ENCODE data around the gene GREB1. TPM values are rescaled to one million over a fixed set of nuclear protein-coding genes. Genes with fewer than 3 reads are reported as not detected.
A peak's percentile ranks its signal among the peaks of the same experiment; 100 is the strongest.

Gene GREB1
- total and polyA plus RNA-seq, 4 experiments from 2014 or later, result 0.19 to 1.1 TPM; not detected in 2

DNA sequence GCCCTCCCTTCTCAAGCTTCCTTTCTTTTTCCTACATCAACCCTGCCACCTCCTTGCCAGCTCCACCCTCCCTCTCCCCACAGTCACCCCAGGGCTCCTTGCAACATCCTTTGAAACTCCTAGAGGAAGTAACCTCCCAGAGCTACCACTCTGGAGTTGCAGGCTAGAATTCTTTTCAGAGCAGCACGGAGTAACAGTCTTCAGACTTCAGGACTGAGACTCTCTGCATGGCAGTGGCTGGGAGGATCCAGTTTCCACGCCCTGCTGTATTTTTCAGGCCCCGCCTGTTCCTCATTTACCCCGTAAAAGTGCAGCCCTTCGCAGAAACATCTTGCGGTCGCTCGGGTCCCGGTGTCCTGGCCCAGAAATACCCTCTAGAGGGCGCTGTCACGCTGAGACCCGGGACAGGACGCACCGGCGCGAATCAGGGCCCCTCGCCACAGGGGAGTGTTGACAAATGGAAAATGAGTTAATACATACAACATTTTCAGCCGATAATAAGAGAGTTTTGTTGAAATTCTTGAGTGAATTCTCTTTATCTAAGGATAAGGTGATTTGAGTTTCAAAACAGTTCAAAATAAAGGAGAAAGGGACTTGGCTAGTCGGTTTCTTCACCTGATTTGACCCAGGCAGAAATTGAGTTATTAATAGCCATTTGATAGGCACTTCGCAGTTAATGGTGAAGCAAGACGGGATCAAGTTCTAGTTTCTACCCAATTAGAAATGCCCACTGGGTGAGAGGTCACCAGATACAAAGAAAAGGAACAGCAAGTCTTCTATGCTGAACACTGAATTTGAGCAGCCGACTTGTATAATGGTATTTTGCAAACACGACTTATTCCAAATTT, 154.6 kb downstream of the GREB1 start:
- Histone ChIP-seq H3K27ac (ENCODE audit: low read depth, low read length) (no peak overlapping the region), H3K36me3 (ENCODE audit: insufficient read depth, low read length) (no peaks in the 10 kb centered on the region), H3K4me3 (ENCODE audit: low read length in 2 of 2) (no peak overlapping the region), H3K4me1 (ENCODE audit: insufficient read depth, low read length) (peaks cover 11% of the 10 kb centered on the region), H3K9me3 (ENCODE audit: control insufficient read depth in 1 of 2, low read length in 2 of 2) (no peaks in the 10 kb centered on the region), H3K27me3 (ENCODE audit: insufficient read depth, low read length) (no peaks in the 10 kb centered on the region)
- ChIA-PET CTCF (ENCODE audit: partially characterized antibody) (interaction anchor here (0.7 to 16.4 kb wide), 23 partner anchors 8 to 1319 kb away, joined by 3 to 476 read pairs (median 5); partner anchors contain the start of gene LPIN1), POLR2A (ENCODE audit: partially characterized antibody) (interaction anchor here (1.2 to 1.3 kb wide), 2 partner anchors 59 to 91 kb away, joined by 3 to 5 read pairs; no protein-coding TSS in a partner anchor)
- intact Hi-C loops (cut with micrococcal nuclease), result loop anchor here (1.0 to 10.0 kb wide), 3 partner anchors 91 to 1318 kb away; no protein-coding TSS in a partner anchor
- peak; percentile 69 to 75 (median 74) for DNase-seq
- H3K9me3 Mint-ChIP-seq, result no peaks in the 10 kb centered on the region
- H3K27ac Mint-ChIP-seq, result peak overlapping the region in 4 of 7 donors; percentile 13 to 74 (median 18)
- H3K27me3 Mint-ChIP-seq, result peaks cover 3 to 8% of the 10 kb centered on the region in 2 donors
- H3K4me3 Mint-ChIP-seq, result peak overlapping the region in 7 of 8 donors; percentile 14 to 69 (median 51)
- no peaks in the 10 kb centered on the region for H3K36me3 Mint-ChIP-seq
- peaks cover 5 to 10% (median 9%) of the 10 kb centered on the region in 4 donors for H3K4me1 Mint-ChIP-seq

DNA sequence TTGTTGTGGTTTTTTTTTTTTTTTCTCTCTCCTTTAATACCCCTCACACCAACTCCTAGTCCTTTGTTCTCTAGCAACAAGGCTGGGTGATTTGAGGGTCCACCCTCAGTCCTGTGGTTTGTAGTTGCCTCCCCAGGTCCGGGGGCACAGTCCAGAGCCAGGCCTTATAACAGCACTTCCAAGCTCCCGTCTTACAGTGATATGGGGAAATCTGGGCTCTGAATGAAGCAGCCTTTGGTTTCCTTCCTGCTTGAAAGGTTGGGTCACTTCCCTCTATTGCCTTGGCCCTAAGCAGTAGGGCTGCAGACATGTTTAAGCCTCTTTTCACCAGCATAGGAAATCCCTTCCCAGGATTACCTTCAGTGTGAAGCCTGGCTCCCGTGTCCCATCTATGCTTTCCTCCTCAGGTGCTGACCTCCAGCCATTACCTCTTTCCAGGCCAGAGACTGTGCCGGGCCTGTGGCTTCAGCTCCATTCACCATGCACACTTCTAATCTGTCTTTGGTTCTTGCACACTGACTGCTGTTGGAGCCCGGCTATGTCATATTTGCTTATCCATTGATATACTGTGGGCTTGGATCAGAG, 157.3 kb downstream of the GREB1 start:
- Mint-ChIP-seq H3K27ac (peak overlapping the region in 1 of 7 donors; percentile 8), H3K27me3 (peaks cover 0 to 2% of the 10 kb centered on the region in 2 donors), H3K36me3 (no peaks in the 10 kb centered on the region), H3K9me3 (no peaks in the 10 kb centered on the region), H3K4me1 (peaks cover 5 to 10% (median 9%) of the 10 kb centered on the region in 4 donors), H3K4me3 (no peak overlapping the region)
- Histone ChIP-seq H3K4me3 (ENCODE audit: low read length in 2 of 2) (no peak overlapping the region), H3K4me1 (ENCODE audit: insufficient read depth, low read length) (peaks cover 11% of the 10 kb centered on the region), H3K27ac (ENCODE audit: low read depth, low read length) (no peak overlapping the region), H3K9me3 (ENCODE audit: control insufficient read depth in 1 of 2, low read length in 2 of 2) (no peaks in the 10 kb centered on the region), H3K36me3 (ENCODE audit: insufficient read depth, low read length) (no peaks in the 10 kb centered on the region), H3K27me3 (ENCODE audit: insufficient read depth, low read length) (no peaks in the 10 kb centered on the region)
- ChIA-PET CTCF (ENCODE audit: partially characterized antibody) (interaction anchor here (1.6 to 16.4 kb wide), 3 partner anchors 50 to 91 kb away, joined by 4 to 476 read pairs (median 14); no protein-coding TSS in a partner anchor), POLR2A (ENCODE audit: partially characterized antibody) (no interaction called here)
- no peak for DNase-seq
- intact Hi-C loops (cut with micrococcal nuclease), result no loop called here

Small RNAs within 50 kb of the gene (microRNA-seq; reads per million reads assigned to microRNA genes)
- not detected for gene MIR4429 (ENCODE audit: borderline microRNAs expressed, borderline number of aligned reads, borderline replicate concordance)

Other genes with a start within 250 kb of the GREB1 start
- 10 to 100 TPM; 24.3 to 26.7 TPM for gene ROCK2, start 189.4 kb upstream of the GREB1 start, total RNA-seq
- 10 to 100 TPM in 1 of 2 donors, 1 to 10 TPM in 1; 4.0 to 18.8 TPM for gene ROCK2, start 189.4 kb upstream of the GREB1 start, polyA plus RNA-seq
- gene E2F6, start 67.9 kb upstream of the GREB1 start, total RNA-seq, result 1 to 10 TPM; 8.0 to 8.5 TPM
- 1 to 10 TPM; 3.2 to 4.4 TPM for gene E2F6, start 67.9 kb upstream of the GREB1 start, polyA plus RNA-seq
- gene NTSR2, start 136.2 kb downstream of the GREB1 start, total RNA-seq, result not detected
- gene NTSR2, start 136.2 kb downstream of the GREB1 start, polyA plus RNA-seq, result not detected
- gene LPIN1, start 212.6 kb downstream of the GREB1 start, total RNA-seq, result 10 to 100 TPM; 74.3 to 83.9 TPM
- gene LPIN1, start 212.6 kb downstream of the GREB1 start, polyA plus RNA-seq, result 10 to 100 TPM; 13.3 to 28.7 TPM

All from CD4-positive, alpha-beta memory T cell (primary cell).